ENCODE measurements around the gene DCDC2C.

DCDC2C gene

GRCh38 chr2:3689998-3690748 lies 13.2 kb upstream of the DCDC2C start:
- H3K36me3 ChIP-seq (ENCODE audit: control insufficient read depth in 2 of 2, insufficient read depth in 2 of 2, low read length in 2 of 2), result no peaks in the 10 kb centered on the region
- peaks cover 0 to 3% of the 10 kb centered on the region in 2 donors for H3K9me3 ChIP-seq (ENCODE audit: control insufficient read depth in 2 of 2, low read length in 2 of 2)
- no peak overlapping the region for H3K4me3 ChIP-seq (ENCODE audit: low read length in 2 of 2)
- H3K27me3 ChIP-seq (ENCODE audit: control insufficient read depth in 1 of 2, insufficient read depth in 2 of 2, low read length in 2 of 2), result no peaks in the 10 kb centered on the region
- H3K27ac ChIP-seq (ENCODE audit: low read length), result no peak overlapping the region
- H3K4me1 ChIP-seq (ENCODE audit: control insufficient read depth, insufficient read depth, low read length), result no peaks in the 10 kb centered on the region
- no peak overlapping the region for H3K9ac ChIP-seq (ENCODE audit: low read length in 2 of 2)

- Histone ChIP-seq H3K4me3 (ENCODE audit: low read length in 2 of 2) (no peak overlapping the region), H3K4me1 (ENCODE audit: control insufficient read depth, insufficient read depth, low read length) (no peaks in the 10 kb centered on the region), H3K36me3 (ENCODE audit: control insufficient read depth in 2 of 2, insufficient read depth in 2 of 2, low read length in 2 of 2) (no peaks in the 10 kb centered on the region), H3K9me3 (ENCODE audit: control insufficient read depth in 2 of 2, low read length in 2 of 2) (peaks cover 0 to 3% of the 10 kb centered on the region in 2 donors), H3K27me3 (ENCODE audit: control insufficient read depth in 1 of 2, insufficient read depth in 2 of 2, low read length in 2 of 2) (no peaks in the 10 kb centered on the region), H3K9ac (ENCODE audit: low read length in 2 of 2) (no peak overlapping the region), H3K27ac (ENCODE audit: low read length) (no peak overlapping the region)
These were observed 11.0 kb upstream of the DCDC2C start for GRCh38 chr2:3692375-3692774.

DNA sequence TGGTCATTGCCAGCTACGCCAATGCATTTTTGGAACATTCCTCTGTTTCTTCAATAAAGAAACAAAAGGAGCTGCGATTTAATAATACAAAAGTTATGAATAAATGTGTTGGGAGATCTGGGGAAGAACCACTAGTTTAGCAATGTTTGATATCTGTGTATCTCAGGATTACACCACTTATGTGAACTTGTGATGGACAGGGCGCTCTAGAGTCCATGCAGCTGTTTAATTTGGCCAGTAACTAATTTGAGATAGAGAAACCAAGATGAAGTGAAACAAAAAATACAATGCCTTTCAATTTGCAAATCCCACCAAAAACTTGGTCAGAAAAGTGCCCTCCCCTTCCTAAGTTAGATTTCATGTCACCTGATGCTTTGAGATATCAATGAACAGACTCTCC lies 6.8 kb upstream of the DCDC2C start:
- H3K9ac ChIP-seq (ENCODE audit: low read length in 2 of 2), result no peak overlapping the region
- H3K4me3 ChIP-seq (ENCODE audit: low read length in 2 of 2), result no peak overlapping the region
- peaks cover 0 to 3% of the 10 kb centered on the region in 2 donors for H3K27me3 ChIP-seq (ENCODE audit: control insufficient read depth in 1 of 2, insufficient read depth in 2 of 2, low read length in 2 of 2)
- no peaks in the 10 kb centered on the region for H3K9me3 ChIP-seq (ENCODE audit: control insufficient read depth in 2 of 2, low read length in 2 of 2)
- H3K27ac ChIP-seq (ENCODE audit: low read length), result no peak overlapping the region
- H3K36me3 ChIP-seq (ENCODE audit: control insufficient read depth in 2 of 2, insufficient read depth in 2 of 2, low read length in 2 of 2), result no peaks in the 10 kb centered on the region
- H3K4me1 ChIP-seq (ENCODE audit: control insufficient read depth, insufficient read depth, low read length), result no peaks in the 10 kb centered on the region

DNA sequence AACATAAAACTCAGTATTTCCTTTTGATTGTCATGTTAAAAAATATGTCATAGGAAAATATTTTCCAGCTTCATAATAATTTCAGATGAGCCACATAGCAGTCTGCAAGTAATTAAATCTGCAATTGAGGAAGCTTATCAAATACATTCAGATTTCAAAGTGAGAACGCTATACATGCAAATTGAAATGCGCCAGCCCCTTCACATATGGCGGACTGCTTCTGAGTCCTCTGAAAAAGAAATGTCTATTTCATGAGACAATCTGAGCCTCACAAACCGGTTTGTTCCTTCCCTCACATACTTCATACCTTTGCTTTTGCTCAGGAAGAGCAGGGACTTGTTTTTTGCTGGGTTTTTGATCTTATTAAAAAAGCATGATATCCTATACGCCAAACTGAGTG lies 2.3 kb upstream of the DCDC2C start:
- Histone ChIP-seq H3K27me3 (ENCODE audit: control insufficient read depth in 1 of 2, insufficient read depth in 2 of 2, low read length in 2 of 2) (peaks cover 16 to 17% of the 10 kb centered on the region in 2 donors), H3K9me3 (ENCODE audit: control insufficient read depth in 2 of 2, low read length in 2 of 2) (no peaks in the 10 kb centered on the region), H3K4me3 (ENCODE audit: low read length in 2 of 2) (no peak overlapping the region), H3K4me1 (ENCODE audit: control insufficient read depth, insufficient read depth, low read length) (peaks cover 8% of the 10 kb centered on the region), H3K9ac (ENCODE audit: low read length in 2 of 2) (no peak overlapping the region), H3K27ac (ENCODE audit: low read length) (no peak overlapping the region), H3K36me3 (ENCODE audit: control insufficient read depth in 2 of 2, insufficient read depth in 2 of 2, low read length in 2 of 2) (no peaks in the 10 kb centered on the region)

DNA sequence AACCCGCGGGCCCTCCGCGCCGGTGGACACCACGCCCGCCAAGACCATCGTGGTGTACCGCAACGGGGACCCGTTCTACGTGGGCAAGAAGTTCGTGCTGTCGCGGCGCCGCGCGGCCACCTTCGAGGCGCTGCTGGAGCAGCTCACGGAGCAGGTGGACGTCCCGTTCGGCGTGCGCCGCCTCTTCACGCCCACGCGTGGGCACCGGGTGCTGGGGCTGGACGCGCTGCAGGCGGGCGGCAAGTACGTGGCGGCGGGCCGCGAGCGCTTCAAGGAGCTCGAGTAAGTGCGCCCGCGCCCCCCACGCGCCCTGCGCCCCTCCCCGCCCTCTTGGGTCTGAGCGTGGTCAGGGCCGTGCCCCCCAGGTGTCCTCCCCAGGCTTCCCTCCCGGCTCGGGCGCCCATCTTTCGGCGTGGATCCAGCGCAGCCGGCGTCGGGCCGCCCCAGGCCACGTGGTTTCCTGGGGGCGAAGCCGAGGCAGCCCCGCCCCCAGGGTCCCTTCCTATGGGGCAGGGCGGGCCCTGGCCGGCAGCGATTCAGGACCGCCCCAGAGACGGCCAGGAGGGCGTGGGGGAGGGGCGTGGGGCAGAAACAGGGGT lies 481 bp downstream of the DCDC2C start:
- Histone ChIP-seq H3K4me3 (ENCODE audit: low read length in 2 of 2) (no peak overlapping the region), H3K27ac (ENCODE audit: low read length) (no peak overlapping the region), H3K4me1 (ENCODE audit: control insufficient read depth, insufficient read depth, low read length) (peaks cover 8% of the 10 kb centered on the region), H3K9ac (ENCODE audit: low read length in 2 of 2) (no peak overlapping the region), H3K36me3 (ENCODE audit: control insufficient read depth in 2 of 2, insufficient read depth in 2 of 2, low read length in 2 of 2) (no peaks in the 10 kb centered on the region), H3K27me3 (ENCODE audit: control insufficient read depth in 1 of 2, insufficient read depth in 2 of 2, low read length in 2 of 2) (peaks cover 17 to 20% of the 10 kb centered on the region in 2 donors), H3K9me3 (ENCODE audit: control insufficient read depth in 2 of 2, low read length in 2 of 2) (no peaks in the 10 kb centered on the region)

- Histone ChIP-seq H3K27ac (ENCODE audit: low read length) (no peak overlapping the region), H3K36me3 (ENCODE audit: control insufficient read depth in 2 of 2, insufficient read depth in 2 of 2, low read length in 2 of 2) (no peaks in the 10 kb centered on the region), H3K4me1 (ENCODE audit: control insufficient read depth, insufficient read depth, low read length) (peaks cover 8% of the 10 kb centered on the region), H3K9ac (ENCODE audit: low read length in 2 of 2) (no peak overlapping the region), H3K4me3 (ENCODE audit: low read length in 2 of 2) (no peak overlapping the region), H3K27me3 (ENCODE audit: control insufficient read depth in 1 of 2, insufficient read depth in 2 of 2, low read length in 2 of 2) (peaks cover 20 to 23% of the 10 kb centered on the region in 2 donors), H3K9me3 (ENCODE audit: control insufficient read depth in 2 of 2, low read length in 2 of 2) (no peaks in the 10 kb centered on the region)
These were observed 1.3 kb downstream of the DCDC2C start for GRCh38 chr2:3704692-3705091.

DNA sequence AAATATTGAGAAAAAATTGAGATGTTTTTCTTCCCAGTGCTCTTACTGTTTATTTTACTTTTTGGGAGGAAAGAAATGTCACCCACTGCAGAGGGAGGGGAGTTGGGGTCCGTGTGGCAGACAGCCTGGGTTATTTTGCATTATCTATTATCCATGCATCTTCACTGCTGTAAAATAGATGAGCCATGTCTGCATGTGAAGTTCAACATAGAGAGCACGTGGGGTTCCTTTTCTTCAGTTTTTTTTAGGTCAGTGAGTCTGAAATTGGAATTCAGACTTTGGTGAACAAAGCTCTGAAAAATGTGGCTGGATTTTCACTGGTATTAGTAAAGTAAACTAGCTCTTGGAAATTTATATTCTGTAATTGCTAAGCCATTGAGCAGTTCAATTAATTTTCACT lies 2.4 kb downstream of the DCDC2C start:
- Histone ChIP-seq H3K27ac (ENCODE audit: low read length) (no peak overlapping the region), H3K4me1 (ENCODE audit: control insufficient read depth, insufficient read depth, low read length) (peaks cover 8% of the 10 kb centered on the region), H3K36me3 (ENCODE audit: control insufficient read depth in 2 of 2, insufficient read depth in 2 of 2, low read length in 2 of 2) (no peaks in the 10 kb centered on the region), H3K9ac (ENCODE audit: low read length in 2 of 2) (no peak overlapping the region), H3K4me3 (ENCODE audit: low read length in 2 of 2) (no peak overlapping the region), H3K9me3 (ENCODE audit: control insufficient read depth in 2 of 2, low read length in 2 of 2) (no peaks in the 10 kb centered on the region), H3K27me3 (ENCODE audit: control insufficient read depth in 1 of 2, insufficient read depth in 2 of 2, low read length in 2 of 2) (peaks cover 20 to 24% of the 10 kb centered on the region in 2 donors)

GRCh38 chr2:3706892-3707291 lies 3.5 kb downstream of the DCDC2C start:
- H3K27ac ChIP-seq (ENCODE audit: low read length), result no peak overlapping the region

GRCh38 chr2:3708576-3708975 lies 5.2 kb downstream of the DCDC2C start:
- Histone ChIP-seq H3K9me3 (ENCODE audit: control insufficient read depth in 2 of 2, low read length in 2 of 2) (no peaks in the 10 kb centered on the region), H3K4me1 (ENCODE audit: control insufficient read depth, insufficient read depth, low read length) (peaks cover 5% of the 10 kb centered on the region), H3K36me3 (ENCODE audit: control insufficient read depth in 2 of 2, insufficient read depth in 2 of 2, low read length in 2 of 2) (no peaks in the 10 kb centered on the region), H3K4me3 (ENCODE audit: low read length in 2 of 2) (no peak overlapping the region), H3K27ac (ENCODE audit: low read length) (no peak overlapping the region), H3K27me3 (ENCODE audit: control insufficient read depth in 1 of 2, insufficient read depth in 2 of 2, low read length in 2 of 2) (peaks cover 8 to 11% of the 10 kb centered on the region in 2 donors), H3K9ac (ENCODE audit: low read length in 2 of 2) (no peak overlapping the region)

More at GRCh38 chr2:3706892-3707291, 3.5 kb downstream of the DCDC2C start:
- peaks cover 8% of the 10 kb centered on the region for H3K4me1 ChIP-seq (ENCODE audit: control insufficient read depth, insufficient read depth, low read length)
- H3K9me3 ChIP-seq (ENCODE audit: control insufficient read depth in 2 of 2, low read length in 2 of 2), result no peaks in the 10 kb centered on the region
- no peak overlapping the region for H3K9ac ChIP-seq (ENCODE audit: low read length in 2 of 2)
- no peak overlapping the region for H3K4me3 ChIP-seq (ENCODE audit: low read length in 2 of 2)
- H3K27me3 ChIP-seq (ENCODE audit: control insufficient read depth in 1 of 2, insufficient read depth in 2 of 2, low read length in 2 of 2), result peaks cover 17 to 24% of the 10 kb centered on the region in 2 donors
- H3K36me3 ChIP-seq (ENCODE audit: control insufficient read depth in 2 of 2, insufficient read depth in 2 of 2, low read length in 2 of 2), result no peaks in the 10 kb centered on the region

DNA sequence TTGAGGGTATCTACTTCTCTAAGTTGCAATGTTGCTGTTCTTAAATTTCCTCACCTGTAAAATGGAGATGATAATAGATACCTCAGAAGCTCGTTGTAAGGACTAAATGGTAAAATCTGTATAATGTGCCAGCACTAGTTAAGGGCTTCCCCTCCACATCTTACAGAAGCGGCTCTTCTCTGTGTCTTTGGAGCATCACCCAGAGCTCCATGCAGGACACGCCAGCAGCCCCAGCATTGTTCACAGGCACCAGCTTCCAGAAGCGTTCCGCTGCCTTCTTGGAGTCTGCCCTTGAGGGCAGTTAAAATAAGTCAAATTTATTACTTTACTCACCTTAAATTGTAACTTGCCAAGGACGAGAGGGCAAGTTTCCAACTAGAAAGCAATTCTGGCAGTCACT lies 5.8 kb downstream of the DCDC2C start:
- no peaks in the 10 kb centered on the region for H3K9me3 ChIP-seq (ENCODE audit: control insufficient read depth in 2 of 2, low read length in 2 of 2)
- H3K4me1 ChIP-seq (ENCODE audit: control insufficient read depth, insufficient read depth, low read length), result no peaks in the 10 kb centered on the region
- H3K27ac ChIP-seq (ENCODE audit: low read length), result no peak overlapping the region
- no peak overlapping the region for H3K4me3 ChIP-seq (ENCODE audit: low read length in 2 of 2)
- H3K36me3 ChIP-seq (ENCODE audit: control insufficient read depth in 2 of 2, insufficient read depth in 2 of 2, low read length in 2 of 2), result no peaks in the 10 kb centered on the region
- H3K27me3 ChIP-seq (ENCODE audit: control insufficient read depth in 1 of 2, insufficient read depth in 2 of 2, low read length in 2 of 2), result peaks cover 6 to 8% of the 10 kb centered on the region in 2 donors
- no peak overlapping the region for H3K9ac ChIP-seq (ENCODE audit: low read length in 2 of 2)

- no peaks in the 10 kb centered on the region for H3K9me3 ChIP-seq (ENCODE audit: control insufficient read depth in 2 of 2, low read length in 2 of 2)
- H3K36me3 ChIP-seq (ENCODE audit: control insufficient read depth in 2 of 2, insufficient read depth in 2 of 2, low read length in 2 of 2), result no peaks in the 10 kb centered on the region
- H3K4me3 ChIP-seq (ENCODE audit: low read length in 2 of 2), result no peak overlapping the region
- H3K27me3 ChIP-seq (ENCODE audit: control insufficient read depth in 1 of 2, insufficient read depth in 2 of 2, low read length in 2 of 2), result peaks cover 0 to 6% of the 10 kb centered on the region in 2 donors
- no peak overlapping the region for H3K27ac ChIP-seq (ENCODE audit: low read length)
- H3K9ac ChIP-seq (ENCODE audit: low read length in 2 of 2), result no peak overlapping the region
- H3K4me1 ChIP-seq (ENCODE audit: control insufficient read depth, insufficient read depth, low read length), result no peaks in the 10 kb centered on the region
These were observed 9.0 kb downstream of the DCDC2C start for GRCh38 chr2:3712424-3712823.

Measured in stomach smooth muscle (tissue), 2 donors.